Breast epithelium (tissue), 4 donors: ENCODE results near the gene LZTFL1. TPM values are rescaled to one million over a fixed set of nuclear protein-coding genes. Genes with fewer than 3 reads are reported as not detected.
"Not testable (repeated sequence)": the region's sequence is repeated elsewhere in the genome, so short reads cannot be mapped to it uniquely, and the experiment has no call there.

Experiments
- DNase-seq, 2 donors: peaks; one replicate each; pipeline ENCODE4 v3.0.0-alpha.2; 2019; ENCODE audit warnings: low spot score in 2 of 2
- H3K27ac ChIP-seq, 2 donors: fragments of 200-600 bp; sonication (generic) in 1 of 2; one replicate each; pipeline ENCODE4 v1.5.1; 2016 to 2019; ENCODE audit warnings: mild to moderate bottlenecking in 1 of 2
- H3K27me3 ChIP-seq, 2 donors: fragments of 200-600 bp; sonication (generic) in 1 of 2; one replicate each; pipeline versions ENCODE4 v1.5.1 to v1.6.0; 2017 to 2019; ENCODE audit warnings: control low read depth in 1 of 2, mild to moderate bottlenecking in 1 of 2
- H3K36me3 ChIP-seq: fragments of 200-600 bp; one replicate; pipeline ENCODE4 v1.5.1; 2019
- H3K4me1 ChIP-seq, 2 donors: fragments of 200-600 bp; sonication (generic); one replicate each; pipeline ENCODE4 v1.5.1; 2016 to 2019; ENCODE audit warnings: control low read depth in 1 of 2
- H3K4me3 ChIP-seq, 3 donors: fragments of 200-600 bp; sonication (generic); 1 replicate in 2 of 3; 2 replicates in 1 of 3; pipeline ENCODE4 v1.5.1; 2016 to 2019; ENCODE audit warnings: mild to moderate bottlenecking in 3 of 3, moderate library complexity in 2 of 3
- H3K9me3 ChIP-seq, 2 donors: fragments of 200-600 bp; sonication (generic) in 1 of 2; one replicate each; pipeline ENCODE4 v1.5.1; 2016 to 2019; ENCODE audit warnings: control low read depth in 1 of 2
- POLR2A ChIP-seq: fragments of 450-650 bp; IDR thresholded peaks from one replicate; pipeline ENCODE4 v1.6.1; 2016; ENCODE audit warnings: antibody characterized with exemption, mild to moderate bottlenecking, moderate library complexity
- POLR2AphosphoS5 ChIP-seq, 3 donors: sonication (generic); formaldehyde crosslinking; IDR thresholded peaks; one replicate each; pipeline ENCODE4 v1.6.1; 2017; ENCODE audit warnings: antibody characterized with exemption in 3 of 3
- intact Hi-C: fragments of 100-400 bp; cut with DNase I; formaldehyde crosslinking; loops from one replicate; pipeline ENCODE4 v1.15.1; 2023; ENCODE audit warnings: low total_unique reads
- total RNA-seq, 3 donors: library from RNA; depleted of rRNA; stranded (reverse); fragments of >200 nt; gene quantifications; one replicate each; pipeline ENCODE4 v1.1.0, GENCODE V29; 2016
- TF ChIP-seq, protein P1 (sequence below), 3 donors: fragments of 450-650 bp; IDR thresholded peaks; one replicate each; pipeline ENCODE4 v1.5.1; 2016 to 2017; ENCODE audit warnings: antibody characterized with exemption in 3 of 3, mild to moderate bottlenecking in 3 of 3, moderate library complexity in 3 of 3

The LZTFL1 gene
- total RNA-seq, 3 donors from 2014 or later, result 17.0 to 39.2 (median 22.1) TPM

- Histone ChIP-seq H3K9me3 (peaks cover 0 to 10% of the 10 kb centered on the region in 2 donors), H3K27me3 (no peaks in the 10 kb centered on the region), H3K27ac (no peak overlapping the region), H3K4me1 (no peaks in the 10 kb centered on the region), H3K4me3 (no peak overlapping the region), H3K36me3 (no peaks in the 10 kb centered on the region)
- DNase-seq, result no peak
- intact Hi-C loops, result no loop called here
- no peak for TF ChIP-seq POLR2AphosphoS5 (IDR thresholded peaks at IDR 0.05)
- TF ChIP-seq POLR2A, result no peak
Observed at GRCh38 chr3:45858809-45859543, 17.1 kb upstream of the LZTFL1 start.

DNA sequence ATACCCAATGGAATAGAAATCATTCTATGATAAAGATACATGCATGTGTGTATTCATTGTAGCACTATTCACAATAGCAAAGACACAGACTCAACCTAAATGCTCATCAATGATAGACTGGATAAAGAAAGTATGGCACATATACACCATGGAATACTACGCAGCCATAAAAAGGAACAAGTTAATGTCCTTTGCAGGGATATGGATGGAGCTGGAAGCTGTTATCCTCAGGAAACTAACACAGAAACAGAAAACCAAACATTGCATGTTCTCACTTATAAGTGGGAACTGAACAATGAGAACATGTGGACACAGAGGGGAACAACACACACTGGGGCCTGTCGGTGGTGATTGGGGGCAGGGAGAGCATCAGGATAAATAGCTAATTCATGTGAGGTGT, 15.1 kb upstream of the LZTFL1 start:
- DNase-seq, intact Hi-C loops, H3K36me3 ChIP-seq, H3K4me1 ChIP-seq, H3K4me3 ChIP-seq, H3K27ac ChIP-seq, H3K9me3 ChIP-seq, H3K27me3 ChIP-seq: not testable (repeated sequence)

DNA sequence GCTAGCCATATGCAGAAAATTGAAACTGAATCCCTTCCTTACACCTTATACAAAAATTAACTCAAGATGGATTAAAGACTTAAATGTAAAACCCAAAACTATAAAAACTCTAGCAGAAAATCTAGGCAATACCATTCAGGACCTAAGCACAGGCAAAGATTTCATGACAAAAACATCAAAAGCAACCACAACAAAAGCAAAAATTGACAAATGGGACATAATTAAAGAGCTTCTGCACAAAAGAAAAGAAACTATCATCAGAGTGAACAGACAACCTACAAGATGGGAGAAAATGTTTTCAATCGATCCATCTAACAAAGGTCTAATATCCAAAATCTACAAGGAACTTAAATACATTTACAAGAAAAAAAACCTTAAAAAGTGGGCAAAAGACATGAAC, 14.4 kb upstream of the LZTFL1 start:
- H3K4me1 ChIP-seq, H3K27ac ChIP-seq, H3K36me3 ChIP-seq, DNase-seq, intact Hi-C loops, H3K27me3 ChIP-seq, H3K9me3 ChIP-seq, H3K4me3 ChIP-seq: not testable (repeated sequence)

DNA sequence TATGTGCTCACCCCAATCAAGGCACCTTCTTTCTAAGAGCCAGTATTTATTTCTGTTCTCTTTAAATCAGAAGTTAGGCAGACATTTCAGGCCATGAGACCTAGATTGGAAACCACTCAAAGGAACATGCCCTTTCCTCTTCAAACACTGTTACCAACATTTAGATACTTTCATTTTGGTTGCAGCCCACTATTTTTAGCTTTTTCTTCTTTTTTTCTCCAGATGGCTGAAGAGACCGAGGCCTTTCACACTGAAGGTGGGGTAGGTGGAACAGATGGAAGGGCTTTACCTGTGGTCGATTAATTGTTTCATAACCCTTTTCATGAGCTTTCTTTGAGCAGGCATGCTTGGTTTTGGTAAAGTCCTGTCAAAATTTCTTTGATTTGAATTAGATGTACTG, 10.9 kb upstream of the LZTFL1 start:
- Histone ChIP-seq H3K27ac (no peak overlapping the region), H3K9me3 (peaks cover 0 to 5% of the 10 kb centered on the region in 2 donors), H3K27me3 (no peaks in the 10 kb centered on the region), H3K36me3 (no peaks in the 10 kb centered on the region), H3K4me1 (no peaks in the 10 kb centered on the region), H3K4me3 (no peak overlapping the region)
- TF ChIP-seq POLR2A, result no peak
- intact Hi-C loops, result no loop called here
- no peak for DNase-seq

DNA sequence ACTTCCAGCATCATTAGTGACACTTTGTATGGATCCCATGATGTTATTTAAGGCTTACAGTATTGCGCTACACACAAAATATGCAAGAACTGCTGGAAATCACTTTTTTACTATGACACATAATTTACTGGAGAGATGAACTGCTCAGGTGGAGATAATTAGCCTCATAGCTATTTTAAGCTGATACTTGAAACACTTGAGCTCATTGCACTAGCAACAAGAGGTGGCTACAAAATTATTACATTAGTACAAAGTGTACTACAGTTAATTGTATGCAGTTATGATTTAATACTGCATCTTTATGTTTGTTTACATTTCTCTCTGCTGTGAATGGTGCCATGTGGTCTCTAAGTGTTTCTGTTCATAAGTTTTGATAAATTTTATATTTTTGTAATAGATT, 6.5 kb upstream of the LZTFL1 start:
- Histone ChIP-seq H3K36me3 (no peaks in the 10 kb centered on the region), H3K27me3 (peaks cover 0 to 4% of the 10 kb centered on the region in 2 donors), H3K9me3 (no peaks in the 10 kb centered on the region), H3K27ac (no peak overlapping the region), H3K4me1 (no peaks in the 10 kb centered on the region), H3K4me3 (no peak overlapping the region)
- DNase-seq, result no peak
- TF ChIP-seq POLR2AphosphoS5 (IDR thresholded peaks at IDR 0.05) (no peak), POLR2A (no peak)
- TF ChIP-seq, protein P1, sequence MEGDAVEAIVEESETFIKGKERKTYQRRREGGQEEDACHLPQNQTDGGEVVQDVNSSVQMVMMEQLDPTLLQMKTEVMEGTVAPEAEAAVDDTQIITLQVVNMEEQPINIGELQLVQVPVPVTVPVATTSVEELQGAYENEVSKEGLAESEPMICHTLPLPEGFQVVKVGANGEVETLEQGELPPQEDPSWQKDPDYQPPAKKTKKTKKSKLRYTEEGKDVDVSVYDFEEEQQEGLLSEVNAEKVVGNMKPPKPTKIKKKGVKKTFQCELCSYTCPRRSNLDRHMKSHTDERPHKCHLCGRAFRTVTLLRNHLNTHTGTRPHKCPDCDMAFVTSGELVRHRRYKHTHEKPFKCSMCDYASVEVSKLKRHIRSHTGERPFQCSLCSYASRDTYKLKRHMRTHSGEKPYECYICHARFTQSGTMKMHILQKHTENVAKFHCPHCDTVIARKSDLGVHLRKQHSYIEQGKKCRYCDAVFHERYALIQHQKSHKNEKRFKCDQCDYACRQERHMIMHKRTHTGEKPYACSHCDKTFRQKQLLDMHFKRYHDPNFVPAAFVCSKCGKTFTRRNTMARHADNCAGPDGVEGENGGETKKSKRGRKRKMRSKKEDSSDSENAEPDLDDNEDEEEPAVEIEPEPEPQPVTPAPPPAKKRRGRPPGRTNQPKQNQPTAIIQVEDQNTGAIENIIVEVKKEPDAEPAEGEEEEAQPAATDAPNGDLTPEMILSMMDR (IDR thresholded peaks at IDR 0.05), result no peak
- intact Hi-C loops, result no loop called here

- no peak for DNase-seq
- Histone ChIP-seq H3K9me3 (no peaks in the 10 kb centered on the region), H3K27me3 (peaks cover 0 to 4% of the 10 kb centered on the region in 2 donors), H3K36me3 (no peaks in the 10 kb centered on the region), H3K4me3 (no peak overlapping the region), H3K4me1 (no peaks in the 10 kb centered on the region), H3K27ac (no peak overlapping the region)
- intact Hi-C loops, result no loop called here
- TF ChIP-seq, protein P1 (IDR thresholded peaks at IDR 0.05), result no peak
- TF ChIP-seq POLR2A, result no peak
- TF ChIP-seq POLR2AphosphoS5 (IDR thresholded peaks at IDR 0.05), result no peak
Observed at GRCh38 chr3:45844616-45845015, 2.7 kb upstream of the LZTFL1 start.

DNA sequence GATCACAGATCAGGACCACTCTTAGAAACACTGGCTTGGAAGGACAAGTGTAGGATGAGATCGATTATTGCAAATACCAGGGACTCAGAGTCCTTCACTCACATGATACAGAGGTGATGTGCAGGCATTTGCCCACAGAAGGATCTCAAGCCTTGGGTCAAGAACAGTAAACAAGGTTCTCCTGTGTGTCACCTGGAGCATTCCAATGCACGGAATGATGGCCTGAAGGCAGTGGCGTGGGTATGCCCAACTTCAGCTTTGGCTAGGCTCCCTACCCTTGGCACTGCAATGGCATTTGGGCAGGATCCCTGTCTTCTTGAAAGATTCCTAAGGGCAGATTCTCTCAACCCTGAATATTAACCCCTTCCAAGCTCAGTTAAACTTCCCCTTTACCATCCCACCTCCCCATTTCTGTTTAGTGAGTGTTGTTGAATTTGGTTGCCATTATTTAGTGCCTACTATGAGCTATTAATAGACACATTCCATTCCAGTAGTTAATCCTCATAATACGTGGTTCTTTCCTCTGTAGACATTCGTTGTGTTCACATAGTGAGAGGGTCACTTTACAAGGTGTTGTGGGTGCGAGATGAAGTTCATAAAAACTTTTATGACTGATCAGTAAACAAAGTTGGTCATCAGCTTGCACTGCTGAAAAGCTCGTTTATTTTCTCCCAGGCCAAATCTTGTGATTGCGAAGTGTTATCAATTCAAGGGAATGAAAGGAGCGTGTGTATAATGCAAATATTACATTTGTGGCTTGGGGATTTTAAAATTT, 1.1 kb upstream of the LZTFL1 start:
- Histone ChIP-seq H3K27ac (no peak overlapping the region), H3K36me3 (no peaks in the 10 kb centered on the region), H3K27me3 (peaks cover 0 to 4% of the 10 kb centered on the region in 2 donors), H3K4me3 (no peak overlapping the region), H3K9me3 (no peaks in the 10 kb centered on the region), H3K4me1 (no peaks in the 10 kb centered on the region)
- intact Hi-C loops, result no loop called here
- DNase-seq, result no peak
- TF ChIP-seq POLR2A, result no peak
- no peak for TF ChIP-seq POLR2AphosphoS5 (IDR thresholded peaks at IDR 0.05)
- TF ChIP-seq, protein P1 (IDR thresholded peaks at IDR 0.05), result no peak
